ENCODE data around the gene SDR9C7.
"Not testable (repeated sequence)": the region's sequence is repeated elsewhere in the genome, so short reads cannot be mapped to it uniquely, and the experiment has no call there.

Gene SDR9C7

DNA sequence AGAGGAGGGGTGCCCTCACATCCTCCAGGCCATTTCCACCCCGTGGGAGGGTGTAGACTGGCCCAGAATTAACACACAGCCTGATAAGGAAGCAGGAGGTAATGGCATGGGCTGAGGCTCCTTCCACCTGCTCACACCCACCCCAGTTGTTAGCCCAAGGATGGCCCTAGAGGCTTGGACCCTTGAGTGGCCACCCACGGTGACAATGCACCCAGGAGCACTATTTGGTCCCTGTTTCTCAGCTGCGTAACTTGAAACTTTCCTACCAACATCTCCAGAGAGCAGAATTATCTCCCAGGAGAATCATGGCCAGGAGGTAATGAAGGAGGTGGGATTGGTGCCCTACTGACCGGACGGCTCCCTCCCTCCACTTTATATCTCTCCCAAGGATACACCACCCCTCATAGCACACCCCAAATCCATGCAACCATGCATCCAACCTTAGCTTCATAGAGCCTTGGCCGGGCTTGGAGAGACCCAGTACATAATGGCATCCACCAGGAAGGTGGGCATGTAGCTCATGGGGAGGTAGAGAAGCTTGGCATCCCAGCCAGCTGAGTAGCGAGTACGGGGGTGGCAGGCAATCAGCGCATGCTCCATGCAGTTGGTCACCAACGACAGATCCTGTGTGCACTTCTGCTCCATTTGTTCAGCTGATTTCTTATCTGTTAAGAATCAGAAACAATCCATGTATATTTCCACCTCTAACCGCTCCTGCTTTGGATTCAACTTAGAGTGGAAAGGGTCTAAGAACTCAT lies 17.6 kb upstream of the SDR9C7 start:
- no peak for DNase-seq

DNA sequence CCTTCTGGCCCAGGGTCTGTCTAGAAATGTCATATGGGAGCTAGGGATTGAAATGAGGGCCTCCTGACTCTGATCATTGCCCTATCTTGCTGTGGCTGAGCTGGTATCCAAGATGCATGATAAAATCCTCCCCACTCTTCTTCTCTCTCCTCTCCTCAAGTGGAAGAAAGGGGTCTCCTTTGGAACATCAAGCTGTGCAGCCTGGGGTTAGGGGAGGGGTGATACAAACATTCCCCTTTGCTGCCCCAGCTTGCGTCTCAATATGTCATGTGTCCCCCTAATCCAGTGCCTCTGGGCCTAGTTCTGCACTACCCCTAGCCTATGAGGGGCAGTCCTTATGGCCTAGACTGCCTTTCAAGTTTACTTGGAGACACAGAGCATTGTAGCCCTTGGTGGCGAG lies 14.7 kb upstream of the SDR9C7 start:
- DNase-seq = no peak

DNA sequence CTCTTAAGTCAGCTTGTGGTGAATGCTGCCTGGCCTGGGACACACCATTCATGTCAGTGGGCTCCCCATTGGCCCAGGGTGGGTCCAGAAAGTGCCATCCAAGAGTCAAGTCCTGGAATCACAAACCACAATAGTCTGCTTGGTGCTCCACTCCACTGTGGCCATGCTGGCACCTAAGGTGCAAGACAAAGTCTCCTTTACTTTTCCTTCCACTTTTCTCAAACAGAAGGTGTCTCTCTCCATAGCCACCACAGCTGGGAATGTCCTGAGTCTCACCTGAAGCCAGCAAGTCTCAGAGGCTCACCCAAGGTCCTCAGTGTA lies 14.2 kb upstream of the SDR9C7 start:
- no peak for DNase-seq

DNA sequence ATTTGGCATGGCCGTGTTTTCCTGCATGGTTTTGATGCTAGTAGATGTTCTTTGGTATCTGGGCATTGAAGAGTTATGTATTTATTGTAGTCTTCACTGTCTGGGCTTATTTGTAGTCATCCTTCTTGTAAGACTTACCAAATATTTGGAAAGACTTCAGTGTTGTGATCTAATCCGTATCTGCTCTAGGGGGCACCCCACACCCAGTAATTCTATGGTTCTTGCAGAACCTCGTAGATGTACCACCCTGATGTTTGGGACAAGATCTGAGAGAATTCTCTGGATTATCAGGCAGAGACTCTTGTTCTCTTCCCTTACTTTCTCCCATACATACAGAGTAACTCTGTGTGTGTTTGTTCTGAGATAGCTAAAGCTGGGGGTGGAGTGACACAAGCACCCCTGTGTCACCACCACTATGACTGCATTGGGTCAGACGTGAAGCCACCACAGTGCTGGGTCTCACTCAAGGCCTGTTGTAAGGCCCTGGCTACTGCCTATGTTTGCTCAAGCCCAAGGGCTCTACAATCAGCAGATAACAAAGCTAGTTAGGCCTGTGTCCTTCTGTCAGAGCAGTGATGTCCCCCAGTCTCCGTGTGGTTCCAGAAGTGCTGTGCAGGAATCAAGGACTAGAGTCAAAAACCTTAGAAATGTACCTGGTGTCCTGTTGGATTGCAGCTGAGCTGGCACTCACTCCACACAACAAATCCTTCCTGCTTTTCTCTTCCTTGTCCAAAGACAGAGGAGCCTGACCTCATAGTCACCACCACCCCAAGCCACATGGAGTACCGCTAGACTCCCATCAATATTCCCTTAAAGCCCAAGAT lies 13.6 kb upstream of the SDR9C7 start:
- peak; percentile 28 for DNase-seq

DNA sequence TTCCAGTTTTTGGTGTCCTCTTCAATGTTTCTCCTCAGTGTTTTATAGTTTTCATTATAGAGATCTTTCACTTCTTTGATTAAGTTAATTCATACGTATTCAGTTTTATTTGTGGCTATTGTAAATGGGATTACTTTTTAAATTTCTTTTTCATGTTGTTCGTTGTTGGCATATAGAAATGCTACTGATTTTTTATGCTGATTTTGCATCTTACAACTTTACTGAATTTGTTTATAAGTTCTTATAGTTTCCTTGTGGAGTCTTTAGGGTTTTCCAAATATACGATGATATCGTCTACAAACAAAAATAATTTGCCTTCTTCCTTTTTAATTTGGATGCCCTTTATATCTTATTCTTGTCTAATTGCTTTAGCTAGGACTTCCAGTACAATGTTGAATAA lies 9.7 kb upstream of the SDR9C7 start:
- DNase-seq = no peak

DNA sequence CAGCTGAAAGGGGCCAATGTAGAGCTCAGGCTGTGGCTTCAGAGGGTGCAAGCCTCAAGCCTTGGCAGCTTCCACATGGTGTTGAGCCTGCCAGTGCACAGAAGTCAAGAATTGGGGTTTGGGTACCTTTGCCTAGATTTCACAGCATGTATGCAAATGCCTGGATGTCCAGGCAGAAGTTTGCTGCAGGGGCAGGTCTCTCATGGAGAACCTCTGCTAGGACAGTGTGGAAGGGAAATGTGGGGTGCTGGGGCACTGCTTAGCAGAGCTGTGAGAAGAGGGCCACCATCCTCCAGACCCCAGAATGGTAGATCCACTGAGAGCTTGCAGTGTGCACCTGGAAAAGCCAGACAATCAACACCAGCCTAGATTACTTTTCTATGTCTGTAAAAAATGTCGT lies 9.2 kb upstream of the SDR9C7 start:
- DNase-seq = not testable (repeated sequence)

DNA sequence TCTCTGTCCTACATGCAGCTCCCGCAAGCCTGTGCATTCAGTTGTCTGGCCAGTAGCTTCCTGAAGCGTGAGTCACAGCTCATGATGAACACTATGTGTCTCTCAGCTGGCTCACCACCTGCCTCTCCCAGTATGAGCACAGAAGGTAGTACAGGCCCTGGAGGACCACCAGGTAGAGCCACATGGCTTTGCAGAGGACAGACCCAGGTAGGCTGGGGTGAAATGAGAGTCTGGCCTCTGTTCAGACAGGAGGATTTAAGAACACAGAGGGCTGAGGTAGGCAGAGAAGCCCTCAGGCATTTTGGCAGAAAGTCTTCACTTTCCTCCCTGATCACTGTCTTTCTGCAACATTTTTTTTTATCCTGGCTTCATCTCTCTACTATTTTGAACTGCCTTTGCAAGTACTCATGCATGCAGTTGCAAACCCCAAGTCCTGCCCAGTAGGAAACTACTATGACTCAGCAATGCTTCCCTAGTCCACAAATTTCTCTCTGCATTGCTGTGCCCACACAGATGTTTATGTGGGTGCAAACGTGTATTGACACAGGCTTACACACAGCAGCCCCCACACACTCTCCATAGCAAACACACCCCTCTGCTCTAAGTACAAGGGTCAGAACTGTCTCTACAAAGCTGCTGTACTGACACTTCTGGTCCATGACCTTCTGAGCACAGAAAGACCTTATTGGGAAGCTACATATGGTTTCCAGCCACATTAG lies 7.2 kb upstream of the SDR9C7 start:
- peak; percentile 61 for DNase-seq

DNA sequence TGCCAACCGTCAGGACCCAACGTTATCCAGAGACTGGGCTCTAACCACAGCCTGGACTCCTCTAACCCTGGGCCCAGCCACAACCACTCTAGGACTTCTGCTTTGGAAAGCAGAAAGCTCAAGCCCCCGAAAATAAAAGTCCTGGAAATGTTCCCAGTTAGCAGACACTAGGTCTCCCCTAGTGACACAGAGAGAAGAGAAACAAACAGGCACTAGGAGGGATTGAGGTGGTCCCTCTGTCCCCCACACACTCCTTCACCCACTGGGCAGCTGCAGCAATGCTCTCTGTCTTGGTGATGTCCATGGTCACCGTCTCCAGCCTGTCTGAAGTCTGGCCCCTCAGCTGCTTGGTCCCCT lies 6.7 kb upstream of the SDR9C7 start:
- DNase-seq = not testable (repeated sequence)

DNA sequence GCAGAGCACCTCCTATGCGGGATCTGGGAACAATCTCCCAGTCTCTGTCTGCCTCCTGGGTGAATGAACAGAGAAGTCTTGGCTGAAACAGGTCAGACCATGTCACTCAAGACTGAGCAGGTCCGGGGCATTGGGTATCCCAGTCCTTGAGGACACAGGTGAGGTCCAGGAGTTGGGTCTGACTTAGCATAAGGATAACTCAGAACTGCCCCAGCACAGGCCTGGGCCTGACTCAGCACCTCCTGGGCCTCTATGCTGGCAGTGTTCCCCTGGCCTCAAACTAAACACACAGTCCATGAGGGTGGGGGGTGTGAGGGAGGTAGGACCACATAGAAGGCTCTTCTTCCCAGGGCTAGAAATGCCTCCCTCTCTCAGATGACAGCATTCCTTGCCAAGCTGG lies 1.5 kb upstream of the SDR9C7 start:
- no peak for DNase-seq

DNA sequence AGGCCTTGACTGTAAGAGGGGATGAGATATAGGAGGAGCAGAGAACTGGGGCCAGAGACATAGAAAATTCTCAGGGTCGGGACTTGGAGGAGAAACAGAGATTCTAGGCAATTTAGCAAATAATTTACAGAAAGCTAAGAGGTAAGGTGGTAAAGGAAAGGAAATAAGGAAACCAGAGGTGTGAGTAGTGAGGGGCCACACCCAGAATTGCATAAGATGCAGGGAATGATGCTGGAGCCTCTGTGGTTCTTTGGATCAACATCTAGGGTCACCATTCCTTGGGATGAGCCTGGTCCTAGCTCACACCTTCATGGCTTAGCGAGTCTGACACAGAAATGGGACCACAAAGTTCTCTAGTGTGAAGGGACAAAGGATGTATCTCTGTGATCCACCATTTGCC lies 949 bp upstream of the SDR9C7 start:
- DNase-seq = no peak

DNA sequence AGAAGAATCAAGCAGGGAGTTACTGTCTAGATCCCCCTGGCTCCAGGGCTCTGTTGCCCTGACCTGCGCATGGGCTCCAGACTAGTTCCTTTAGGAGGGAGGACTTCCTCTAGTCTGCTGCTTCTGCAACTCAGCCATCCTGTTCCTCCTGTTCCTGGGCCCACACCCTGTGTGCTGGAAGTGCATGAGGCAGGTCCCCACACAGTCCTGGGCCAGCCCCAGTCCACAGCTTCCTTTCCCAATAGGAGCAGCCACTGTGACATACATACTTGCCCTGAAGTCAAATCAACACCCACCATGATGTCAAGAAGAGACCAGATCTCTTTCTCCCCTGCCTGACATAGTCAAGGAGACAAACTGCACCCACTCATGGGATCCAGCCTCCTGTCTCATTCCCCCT lies 1.3 kb downstream of the SDR9C7 start:
- no peak for DNase-seq

DNA sequence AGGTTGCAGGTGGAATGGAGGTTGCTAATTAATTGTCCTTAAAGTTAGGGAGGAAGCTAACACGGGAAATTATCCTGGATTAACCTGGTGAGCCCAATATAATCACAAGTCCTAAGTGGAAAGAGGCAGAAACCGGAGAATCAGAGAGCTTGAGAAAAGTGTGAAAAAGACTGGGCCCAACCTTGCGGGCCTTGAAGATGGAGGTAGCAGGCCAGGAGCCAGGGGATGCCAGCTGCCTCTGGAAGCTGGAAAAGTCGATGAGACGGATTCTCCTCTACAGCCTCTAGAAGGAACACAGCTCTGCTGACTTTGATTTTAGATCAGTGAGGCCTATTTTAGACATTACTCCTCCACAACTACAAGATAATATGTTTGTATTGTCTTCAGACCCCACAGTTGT lies 2.1 kb downstream of the SDR9C7 start:
- DNase-seq = no peak

DNA sequence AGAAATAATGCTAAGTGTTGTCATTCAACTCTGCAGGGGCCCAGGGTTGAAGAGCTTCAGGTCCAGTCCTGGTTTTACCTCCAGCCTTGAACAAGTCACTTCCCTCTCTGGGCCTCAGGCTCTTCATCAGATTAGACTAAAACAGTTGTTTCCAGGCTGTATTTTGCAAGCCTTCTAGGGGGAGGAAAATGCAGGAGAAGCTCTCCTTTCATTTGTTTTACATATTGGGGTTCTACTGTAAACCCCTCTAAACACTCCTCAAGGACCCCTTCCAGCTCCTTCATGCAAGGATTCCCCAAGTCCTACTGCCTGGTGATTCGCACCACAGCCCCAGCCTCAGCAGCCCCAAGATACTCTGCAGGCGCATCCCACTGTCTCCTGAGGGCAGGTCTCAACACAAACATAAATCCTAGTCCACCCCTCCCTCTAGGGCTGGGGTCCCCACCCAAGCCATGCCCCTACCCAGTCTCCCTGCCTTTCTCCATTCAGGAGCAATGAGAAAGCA lies 2.7 kb downstream of the SDR9C7 start:
- DNase-seq = peak; percentile 48

DNA sequence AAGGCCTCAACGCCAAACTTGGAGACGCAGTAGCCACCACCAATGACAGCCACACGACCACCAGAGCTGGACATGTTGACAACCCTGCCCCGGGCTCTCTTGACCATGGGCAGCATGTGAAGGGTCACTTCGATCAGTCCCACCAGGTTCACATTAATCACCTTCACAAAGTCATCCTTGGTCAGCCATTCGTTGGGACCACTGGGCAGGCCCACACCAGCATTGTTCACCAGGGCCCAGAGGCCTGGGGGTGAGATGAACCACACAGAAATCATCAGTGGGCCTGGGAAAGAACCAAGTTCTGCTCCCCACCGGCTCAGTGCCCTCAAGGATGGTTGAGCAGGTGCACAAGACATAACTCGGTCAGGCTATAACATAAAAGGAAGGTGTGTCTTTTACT lies 4.0 kb downstream of the SDR9C7 start:
- no peak for DNase-seq

DNA sequence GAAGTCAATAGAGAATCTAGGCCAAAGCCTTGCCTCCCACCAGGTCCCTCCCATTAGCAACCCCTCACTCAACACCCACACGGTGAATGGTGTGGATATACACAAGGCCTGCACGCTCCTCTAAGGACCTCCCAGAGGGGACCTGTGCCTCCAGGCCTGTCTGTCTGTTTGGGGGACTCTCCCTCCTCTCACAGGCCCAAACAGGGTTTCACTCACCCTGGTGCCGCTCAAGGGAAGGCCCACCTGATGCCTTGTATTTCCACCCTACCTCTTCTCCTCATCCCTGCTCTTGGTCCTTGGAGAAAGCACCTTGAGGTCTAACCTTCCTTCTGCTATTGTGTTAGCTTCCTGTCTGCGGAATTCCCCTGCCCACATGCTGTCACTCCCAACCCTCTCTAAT lies 4.4 kb downstream of the SDR9C7 start:
- DNase-seq = no peak

DNA sequence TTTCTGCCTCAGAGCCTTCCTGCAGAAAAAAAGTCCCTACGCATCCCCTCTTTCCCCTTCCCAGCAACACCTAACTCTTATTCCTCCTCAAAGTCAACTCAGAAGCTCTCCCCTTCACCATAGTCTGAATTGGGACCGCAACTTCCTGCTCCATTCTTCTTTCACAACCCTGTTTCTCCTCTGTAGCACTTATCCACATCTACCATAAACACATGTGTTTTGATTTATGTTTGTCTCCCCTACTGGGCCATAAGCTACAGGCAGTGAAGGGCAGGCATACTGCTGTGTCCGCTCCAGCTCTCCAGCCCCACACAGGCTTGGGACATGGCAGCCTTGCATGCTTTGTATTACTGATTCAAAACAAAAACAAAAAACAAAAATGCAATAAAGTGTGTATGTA lies 5.9 kb downstream of the SDR9C7 start:
- no peak for DNase-seq

DNA sequence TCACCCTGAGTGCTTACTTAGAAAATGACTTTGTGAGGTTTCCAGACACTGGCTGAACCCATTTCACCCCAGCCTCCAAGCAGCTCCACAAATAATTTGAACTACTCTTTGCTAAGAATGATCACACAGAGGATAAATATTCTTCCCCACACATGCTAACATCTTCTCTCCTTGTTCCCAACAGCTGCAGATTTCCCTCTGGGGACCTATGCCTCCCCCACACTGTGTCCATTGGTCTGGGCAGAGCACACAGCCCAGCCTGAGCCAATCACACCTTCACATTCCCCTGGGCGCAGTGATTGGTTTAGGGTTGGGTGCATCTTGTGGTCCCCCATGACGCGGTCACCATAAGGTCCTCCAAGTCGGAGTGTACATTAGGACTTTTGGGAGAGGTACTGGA lies 6.9 kb downstream of the SDR9C7 start:
- no peak for DNase-seq

DNA sequence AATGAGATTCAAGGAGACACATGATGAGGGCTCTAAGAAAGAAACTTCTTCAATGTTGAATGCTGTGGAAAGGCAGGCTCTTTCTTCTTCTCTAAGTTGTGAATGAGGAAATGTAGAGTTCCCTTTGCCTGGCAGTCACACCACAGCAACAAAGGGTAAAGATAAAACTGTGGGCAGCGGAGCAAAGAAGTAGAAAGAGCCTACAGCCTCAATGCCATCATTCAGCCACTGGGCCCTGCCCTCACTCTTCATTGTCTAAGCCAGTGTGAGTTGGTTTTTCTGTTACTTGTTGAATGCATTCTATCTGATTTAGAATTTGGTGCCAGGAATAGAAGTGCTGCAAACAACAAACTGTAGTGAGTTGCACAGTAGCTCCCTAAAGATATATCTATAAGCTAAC lies 12.2 kb downstream of the SDR9C7 start:
- no peak for DNase-seq

DNA sequence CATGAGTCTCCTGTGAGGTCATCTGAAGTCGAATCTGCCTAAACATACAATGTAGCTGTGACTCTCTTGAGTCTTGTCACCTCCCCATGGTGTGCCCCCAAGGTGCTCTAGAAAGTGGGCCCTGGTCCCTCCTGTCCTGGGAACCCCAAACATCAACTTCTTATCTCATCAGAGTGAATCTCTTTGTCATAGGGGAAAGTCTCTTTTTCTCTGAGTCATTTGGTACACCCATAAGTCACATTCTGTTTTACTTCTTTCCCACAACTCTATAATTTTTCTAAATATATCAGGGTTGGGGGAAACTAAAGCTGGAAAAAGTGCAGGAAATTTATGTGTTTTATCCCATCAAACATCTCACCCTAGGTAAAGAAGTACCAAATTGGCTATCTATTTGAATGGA lies 12.9 kb downstream of the SDR9C7 start:
- DNase-seq = no peak

DNA sequence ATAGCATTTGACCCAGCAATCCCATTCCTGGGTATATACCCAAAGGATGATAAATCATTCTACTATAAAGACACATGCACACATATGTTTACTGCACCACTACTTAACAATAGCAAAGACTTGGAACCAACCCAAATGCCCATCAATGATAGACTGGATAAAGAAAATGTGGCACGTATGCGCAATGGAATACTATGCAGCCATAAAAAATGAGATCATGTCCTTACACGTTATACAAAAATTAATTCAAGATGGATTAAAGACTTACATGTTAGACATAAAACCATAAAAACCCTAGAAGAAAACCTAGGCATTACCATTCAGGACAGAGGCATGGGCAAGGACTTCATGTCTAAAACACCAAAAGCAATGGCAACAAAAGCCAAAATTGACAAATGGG lies 16.1 kb downstream of the SDR9C7 start:
- not testable (repeated sequence) for DNase-seq

DNA sequence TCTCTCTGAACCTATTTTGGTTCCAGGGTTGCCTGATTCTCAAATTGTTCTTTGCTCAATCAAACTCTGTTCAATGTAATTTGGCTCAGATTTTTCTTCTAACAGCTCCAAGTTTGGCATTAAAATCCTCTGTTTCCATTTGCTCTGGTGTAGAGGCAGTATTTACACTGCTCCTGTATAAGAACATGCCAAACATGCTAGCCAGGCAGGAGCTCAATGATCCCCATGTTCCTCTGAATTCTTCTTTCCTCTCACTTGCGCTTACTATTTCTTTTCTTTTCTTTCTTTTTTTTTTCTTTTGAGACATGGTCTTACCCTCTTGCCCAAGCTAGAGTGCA lies 17.2 kb downstream of the SDR9C7 start:
- no peak for DNase-seq

DNA sequence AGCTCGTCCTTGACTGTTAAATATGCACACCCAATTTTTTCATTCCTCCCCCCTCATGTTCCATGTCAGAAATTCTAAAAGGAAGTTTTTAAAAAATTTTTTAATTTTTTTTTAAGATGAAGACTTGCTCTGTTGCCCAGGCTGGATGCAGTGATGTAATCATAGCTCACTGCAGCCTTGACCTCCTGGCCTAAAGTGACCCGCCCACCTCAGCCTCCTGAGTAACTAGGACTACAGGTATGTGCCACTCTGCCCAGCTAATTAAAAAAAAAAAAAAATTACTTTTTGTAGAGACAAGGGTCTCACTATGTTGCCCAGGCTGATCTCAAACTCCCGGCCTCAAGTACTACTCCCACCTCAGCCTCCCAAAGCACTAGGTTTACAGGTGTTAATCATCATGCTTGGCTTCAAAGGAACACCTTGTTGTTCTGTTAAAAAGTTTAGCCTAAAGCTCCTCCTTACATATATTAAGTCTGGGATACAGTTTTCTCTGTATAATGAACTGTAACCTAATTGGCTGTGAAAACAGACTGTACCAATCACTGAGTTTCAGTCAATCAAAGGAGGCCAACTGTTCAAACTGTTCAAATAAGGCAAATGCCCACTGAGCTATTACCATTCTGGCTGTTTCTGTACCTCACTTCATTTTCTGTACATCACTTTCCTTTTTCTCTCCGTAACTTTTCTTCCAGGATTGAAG lies 17.8 kb downstream of the SDR9C7 start:
- no peak for DNase-seq

DNA sequence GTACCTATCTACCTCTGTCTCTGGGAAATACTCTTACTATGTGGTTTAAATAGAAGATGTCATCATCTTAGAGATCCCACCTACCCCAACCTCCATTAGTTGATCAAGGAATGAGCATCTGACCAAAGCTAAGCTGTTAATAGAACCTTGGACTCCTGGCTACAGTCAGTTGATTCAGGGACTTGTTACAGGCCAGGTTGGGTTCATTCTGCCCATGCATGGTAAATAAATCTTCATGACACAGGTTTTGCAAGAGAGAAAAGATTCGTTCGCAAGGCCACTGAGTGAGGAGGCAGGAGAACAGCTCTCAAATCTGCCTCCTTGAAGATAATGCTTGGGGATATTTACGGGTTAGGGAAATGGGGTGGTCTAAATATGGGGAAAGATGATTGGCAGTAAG lies 19.5 kb downstream of the SDR9C7 start:
- no peak for DNase-seq

Measured in EL (cell line).